NCI-H510A (cell line): ENCODE measurements around the gene ACMSD.
A peak's percentile ranks its signal among the peaks of the same experiment; 100 is the strongest.
"Not testable (repeated sequence)": the region's sequence is repeated elsewhere in the genome, so short reads cannot be mapped to it uniquely, and the experiment has no call there.

Experiments
- DNase-seq: peaks from one replicate; lab custom pipeline; 2025; lab: John Stamatoyannopoulos, UW

Gene ACMSD

GRCh38 chr2:134907441-134908116 is 69.2 kb downstream of the ACMSD start:
- DNase-seq = not testable (repeated sequence)

GRCh38 chr2:134910763-134911399 is 72.5 kb downstream of the ACMSD start:
- DNase-seq = no peak

- DNase-seq = no peak
Measured at GRCh38 chr2:134911400-134911785, 73.0 kb downstream of the ACMSD start.

GRCh38 chr2:134912361-134912760 is 73.9 kb downstream of the ACMSD start:
- DNase-seq = no peak

GRCh38 chr2:134917360-134917865 is 79.0 kb downstream of the ACMSD start:
- DNase-seq = peak; percentile 4

- peak; percentile 95 for DNase-seq
Measured at GRCh38 chr2:134917888-134918525, 79.6 kb downstream of the ACMSD start.

- DNase-seq = peak; percentile 98
Measured at GRCh38 chr2:134918526-134919340, 80.3 kb downstream of the ACMSD start, which contains the start of gene CCNT2. Gene CCNT2 (plus strand): TSS chr2:134918822. CDS start chr2:134918855, 33 bp downstream.

- DNase-seq = peak; percentile 3
Measured at GRCh38 chr2:134919341-134920210, 81.2 kb downstream of the ACMSD start.

- DNase-seq = no peak
Measured at GRCh38 chr2:134924912-134925311, 86.5 kb downstream of the ACMSD start.

GRCh38 chr2:134926231-134926931 is 88.0 kb downstream of the ACMSD start:
- no peak for DNase-seq

- no peak for DNase-seq
Measured at GRCh38 chr2:134927195-134927594, 88.8 kb downstream of the ACMSD start.

- no peak for DNase-seq
Measured at GRCh38 chr2:134932864-134933526, 94.6 kb downstream of the ACMSD start.

- no peak for DNase-seq
Measured at GRCh38 chr2:134933732-134934131, 95.3 kb downstream of the ACMSD start.

- DNase-seq = no peak
Measured at GRCh38 chr2:134934150-134934549, 95.7 kb downstream of the ACMSD start.

GRCh38 chr2:134934641-134935040 is 96.2 kb downstream of the ACMSD start:
- DNase-seq = no peak

- DNase-seq = no peak
Measured at GRCh38 chr2:134936691-134937090, 98.3 kb downstream of the ACMSD start.

GRCh38 chr2:134943540-134943939 is 105.1 kb downstream of the ACMSD start:
- no peak for DNase-seq

GRCh38 chr2:134944975-134945374 is 106.6 kb downstream of the ACMSD start:
- no peak for DNase-seq

GRCh38 chr2:134946073-134946472 is 107.7 kb downstream of the ACMSD start:
- DNase-seq = no peak
